Measurements from ENCODE around the gene CNOT4.
"Not testable (repeated sequence)": the region's sequence is repeated elsewhere in the genome, so short reads cannot be mapped to it uniquely, and the experiment has no call there.

The CNOT4 gene

DNA sequence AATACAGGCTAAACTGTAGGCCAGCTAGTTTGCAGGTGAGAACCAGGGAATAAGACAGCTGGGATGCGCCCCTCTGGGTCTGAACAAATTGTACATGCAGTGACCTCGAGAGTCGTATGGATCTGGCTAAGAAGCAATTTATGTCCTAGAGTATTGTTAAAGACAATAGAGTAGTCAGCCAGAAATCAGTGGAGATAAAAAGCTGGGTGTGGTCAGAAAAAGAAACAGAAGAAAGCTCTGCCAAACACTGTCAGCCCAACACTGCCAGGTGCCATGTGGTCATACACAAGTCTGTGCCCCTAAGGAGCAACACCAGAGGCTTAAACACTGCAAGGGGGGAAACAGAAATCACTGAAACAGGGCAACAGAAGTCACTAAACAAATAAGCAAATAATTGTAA lies 62.2 kb downstream of the CNOT4 start:
- DNase-seq, result no peak

DNA sequence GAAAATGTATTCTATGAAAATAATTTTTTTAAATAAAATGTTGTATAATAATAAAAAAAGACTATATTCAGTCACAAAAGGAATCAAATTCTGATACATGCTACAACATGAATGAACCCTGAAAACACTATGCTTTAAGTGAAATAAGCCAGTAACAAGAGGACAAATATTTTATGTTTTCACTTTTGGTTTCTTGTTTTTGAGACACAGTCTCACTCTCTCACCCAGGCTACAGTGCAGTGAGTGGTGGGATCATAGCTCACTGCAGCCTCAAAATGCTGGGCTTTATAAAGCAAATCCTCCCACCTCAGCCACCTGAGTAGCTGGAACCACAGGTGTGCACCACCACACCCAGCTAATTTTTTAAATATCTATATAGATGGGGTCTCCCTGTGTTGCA lies 64.2 kb downstream of the CNOT4 start:
- DNase-seq, result no peak

DNA sequence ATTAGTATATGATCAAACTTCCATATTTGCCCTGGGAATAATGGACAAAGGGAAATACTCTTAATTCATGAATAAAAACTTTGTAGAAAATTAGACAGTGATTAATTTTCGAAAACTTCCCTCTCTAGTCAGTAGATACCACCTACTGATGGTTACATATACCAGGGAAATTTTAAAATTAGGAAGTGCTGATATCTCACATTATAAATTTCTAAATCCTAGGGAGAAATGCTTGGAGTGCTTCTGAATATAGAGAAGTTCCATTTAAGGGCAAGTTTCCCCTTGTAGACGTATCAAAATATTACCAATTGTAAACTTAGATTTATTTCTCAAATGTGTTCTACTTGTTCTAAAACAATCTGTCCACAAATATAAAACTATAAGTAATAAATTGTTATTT lies 64.6 kb downstream of the CNOT4 start:
- not testable (repeated sequence) for DNase-seq

DNA sequence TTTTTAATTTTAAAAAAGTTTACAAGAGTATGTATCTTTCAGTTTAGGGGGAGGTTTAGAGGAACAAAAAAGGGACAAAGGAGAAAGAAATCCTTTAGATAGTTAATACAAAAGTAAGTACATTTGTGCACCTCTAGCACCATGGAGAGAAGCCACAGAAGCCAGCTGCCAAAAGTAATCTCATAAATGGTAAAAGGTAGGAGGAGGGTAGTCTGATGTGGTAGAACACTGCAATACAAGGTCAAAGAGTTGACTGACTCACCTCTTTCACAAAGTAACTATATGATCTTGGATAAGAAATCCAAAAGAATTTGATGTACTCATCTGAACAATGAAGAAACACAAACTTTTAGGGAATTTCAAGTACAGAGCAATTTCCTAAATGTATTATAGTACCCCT lies 68.1 kb downstream of the CNOT4 start:
- no peak for DNase-seq

DNA sequence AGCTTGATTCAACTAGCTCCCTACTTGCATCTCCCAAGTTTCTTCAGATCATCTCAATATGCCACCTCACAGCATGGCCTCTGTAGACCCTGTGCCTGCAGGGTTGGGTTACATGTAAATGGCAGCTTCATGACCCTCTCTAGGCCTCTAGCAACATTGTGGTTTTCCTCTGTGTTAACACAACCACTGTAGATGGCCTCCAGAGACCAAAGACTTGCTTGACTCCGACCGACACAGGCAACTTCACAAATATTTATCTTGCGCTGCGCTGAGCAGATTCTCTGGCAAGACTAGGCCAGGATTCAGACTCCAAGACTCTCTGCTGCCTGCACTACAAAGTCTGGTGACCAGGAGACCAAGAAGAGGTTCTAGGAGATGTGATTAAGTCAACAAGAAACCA lies 75.9 kb downstream of the CNOT4 start:
- no peak for DNase-seq

DNA sequence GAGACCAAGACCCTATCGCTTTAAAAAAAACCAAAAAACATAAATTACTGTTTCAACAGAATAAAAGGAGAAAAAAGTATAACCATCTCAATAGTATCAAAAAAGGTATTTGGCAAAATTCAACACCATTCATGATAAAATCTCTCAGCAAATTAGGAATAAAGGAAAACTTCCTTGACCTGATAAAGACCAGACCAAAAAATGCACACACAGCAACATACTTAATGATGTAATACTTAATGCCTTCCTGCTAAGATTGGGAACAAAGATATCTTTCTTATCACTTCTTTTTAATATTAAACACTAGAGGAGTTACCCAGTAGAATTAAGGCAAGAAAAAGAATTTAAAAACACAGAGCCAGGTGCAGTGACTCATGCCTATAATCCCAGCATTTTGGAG lies 79.3 kb downstream of the CNOT4 start:
- no peak for DNase-seq

DNA sequence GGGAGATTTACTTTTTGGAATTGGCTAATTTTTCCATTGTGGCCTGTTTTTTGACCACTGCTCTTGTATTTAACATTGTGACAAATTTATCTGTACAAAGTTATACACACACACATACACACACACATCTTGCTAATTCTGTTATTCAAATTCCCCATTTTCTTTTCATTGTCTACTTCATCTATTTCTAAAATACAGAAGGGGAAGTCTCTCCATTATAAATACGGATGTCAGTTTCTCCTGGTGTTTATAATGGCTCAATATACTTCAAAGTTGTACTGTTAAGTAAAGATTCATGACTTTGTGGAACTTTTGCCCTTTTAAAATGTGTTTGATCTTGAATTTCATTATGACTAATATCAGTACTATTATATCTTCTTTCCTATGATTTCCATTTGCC lies 81.0 kb downstream of the CNOT4 start:
- no peak for DNase-seq

DNA sequence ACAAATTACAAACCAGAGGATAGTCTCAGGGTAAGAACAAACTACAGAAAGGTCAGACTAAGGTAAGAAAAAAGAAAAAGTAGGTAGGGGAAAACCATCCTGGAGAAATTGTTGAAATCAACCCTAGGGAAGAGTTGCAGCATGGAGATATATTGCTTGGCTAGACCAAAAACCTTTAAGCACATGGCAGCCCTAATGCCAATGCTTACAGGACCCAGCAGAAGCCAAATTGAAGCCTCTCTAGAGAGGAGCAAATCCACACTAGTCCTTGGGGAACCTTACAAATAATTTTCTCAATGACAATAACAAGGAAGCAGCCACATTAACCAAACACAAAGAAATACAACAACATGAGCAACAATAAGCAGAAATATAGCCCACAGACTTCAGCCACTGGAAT lies 81.9 kb downstream of the CNOT4 start:
- no peak for DNase-seq

DNA sequence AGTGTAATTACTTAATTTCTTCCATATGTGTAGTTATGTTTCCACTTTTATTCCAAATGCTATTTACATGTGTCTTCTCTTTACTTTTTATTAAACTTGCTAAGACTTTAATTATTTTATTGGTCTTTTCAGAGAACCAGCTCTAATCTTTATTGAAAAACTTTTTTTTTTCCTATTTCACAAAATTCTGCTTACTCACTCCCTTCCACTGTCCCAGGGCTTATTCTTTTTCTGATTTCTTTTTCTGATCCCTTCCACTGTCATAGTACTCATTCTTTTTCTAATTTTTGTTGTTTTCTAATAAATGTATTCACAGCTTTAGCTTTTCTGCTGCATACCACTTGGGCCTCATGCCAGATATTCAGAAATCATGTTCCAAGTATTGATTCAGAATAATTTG lies 82.7 kb downstream of the CNOT4 start:
- DNase-seq, result no peak

DNA sequence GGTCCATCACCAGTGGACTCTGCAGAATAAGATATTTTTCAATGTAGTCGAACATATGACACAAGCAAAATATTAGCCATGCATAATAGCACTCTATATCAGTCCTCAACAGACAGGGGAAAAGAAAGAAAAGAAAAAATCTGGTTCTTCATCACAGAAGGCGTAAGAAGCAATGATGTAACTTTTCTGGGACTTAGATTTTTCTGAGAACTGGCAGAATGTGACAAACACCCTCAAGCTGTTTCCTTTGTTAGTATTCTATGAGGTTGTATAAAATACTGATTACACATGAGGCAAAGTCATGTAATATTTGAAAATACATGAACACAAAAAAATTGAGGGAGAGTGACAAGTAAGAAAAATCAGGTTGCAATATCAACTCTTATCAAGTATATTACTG lies 84.9 kb downstream of the CNOT4 start:
- DNase-seq, result no peak

DNA sequence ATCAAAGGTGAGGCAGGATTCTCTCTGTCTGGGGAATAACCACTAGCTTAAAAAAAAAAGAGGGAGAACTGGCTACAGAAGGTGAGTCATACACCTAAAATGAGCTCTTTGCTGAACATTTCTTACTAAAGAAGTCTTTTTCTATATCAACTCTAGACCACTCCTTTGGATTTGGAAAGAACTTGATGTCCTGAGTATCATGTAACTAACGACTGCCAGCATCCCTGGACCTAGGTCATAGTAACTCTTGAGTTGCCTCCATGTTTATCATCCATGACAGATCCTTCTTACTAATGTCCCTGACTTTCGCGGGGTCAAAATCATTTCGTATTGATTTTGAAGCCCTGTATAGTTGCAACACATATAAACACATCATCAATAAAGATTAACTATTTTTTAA lies 89.1 kb downstream of the CNOT4 start:
- no peak for DNase-seq

DNA sequence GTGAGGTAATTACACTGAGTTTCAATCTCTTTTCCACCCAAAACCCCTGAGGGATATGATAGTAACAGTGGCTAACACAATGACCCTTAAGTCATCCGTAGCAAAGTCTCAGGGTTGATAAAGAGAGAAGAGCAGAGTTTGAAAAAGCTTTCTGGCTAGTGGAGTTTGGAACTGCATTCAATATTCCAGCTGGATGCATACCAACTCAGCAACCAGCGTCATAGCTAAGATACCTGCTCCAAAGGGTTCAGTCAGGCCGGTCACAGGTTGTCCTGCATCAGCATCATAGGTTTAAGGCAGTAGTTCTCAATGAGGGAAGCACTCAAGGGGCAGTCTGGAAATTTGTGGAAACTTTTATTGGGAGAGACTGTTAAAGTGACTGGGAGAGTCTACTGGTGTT lies 93.5 kb downstream of the CNOT4 start:
- DNase-seq, result no peak

DNA sequence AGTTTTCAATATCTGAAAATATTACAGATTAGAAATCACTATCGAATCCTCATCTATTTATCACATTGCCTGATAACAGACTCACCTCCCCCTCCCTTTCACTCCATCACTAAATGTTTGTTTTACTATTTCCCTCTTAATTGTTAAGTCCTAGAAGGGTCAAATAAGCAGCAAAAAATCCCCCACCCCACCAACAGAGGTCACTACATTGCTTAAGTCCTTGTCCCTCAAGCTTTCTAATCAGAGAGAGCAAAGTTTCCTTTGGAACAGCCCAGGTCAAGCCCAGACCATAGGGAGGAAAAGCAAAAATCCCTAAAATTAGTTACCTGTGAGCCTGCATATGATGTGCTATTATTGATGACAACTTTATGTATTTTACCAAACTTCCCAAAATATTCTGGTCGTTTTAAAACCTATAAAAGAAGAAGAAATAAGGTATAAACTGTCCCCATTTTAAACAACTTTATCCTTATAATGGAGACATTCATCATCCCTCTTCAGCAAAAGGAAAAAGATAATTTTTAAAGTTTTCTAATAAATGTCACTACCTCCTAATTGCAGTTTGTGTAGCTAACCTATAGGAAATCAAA lies 95.0 kb downstream of the CNOT4 start:
- DNase-seq, result peak; percentile 32

DNA sequence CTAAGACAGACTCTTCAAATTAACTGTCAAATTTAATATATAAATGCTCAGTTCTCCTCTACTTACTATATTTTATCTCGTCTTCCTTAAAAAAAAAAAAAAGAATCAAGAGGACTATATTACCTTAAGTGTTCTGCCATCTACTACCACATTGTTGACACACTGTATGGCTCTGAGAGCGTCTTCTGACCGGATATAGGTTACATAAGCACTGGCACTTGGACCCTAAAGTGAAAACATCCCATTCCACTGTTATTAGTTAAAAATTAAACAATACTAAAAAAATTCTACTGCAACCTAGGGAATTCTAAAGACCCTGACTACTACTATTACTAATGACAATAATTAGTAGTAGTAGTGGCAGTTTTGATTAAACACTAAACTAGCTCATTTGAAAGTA lies 95.7 kb downstream of the CNOT4 start:
- no peak for DNase-seq

DNA sequence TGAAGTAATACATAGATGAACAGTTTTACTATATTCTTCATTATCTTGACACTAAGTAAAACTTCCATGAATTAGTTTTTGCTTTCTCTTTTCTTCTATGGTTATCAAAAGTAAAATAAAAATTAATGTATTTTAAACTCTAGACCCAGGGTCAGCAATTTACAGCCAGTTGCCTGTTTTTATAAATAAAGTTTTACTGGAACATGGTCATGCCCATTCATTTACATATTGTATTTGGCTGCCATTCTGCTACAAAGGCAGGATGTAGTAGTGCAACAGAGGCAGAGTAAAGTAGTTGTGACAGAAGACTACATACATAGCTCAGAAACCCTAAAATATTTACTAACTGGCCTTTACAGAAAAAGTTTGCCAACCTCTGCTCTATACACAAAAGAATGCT lies 98.8 kb downstream of the CNOT4 start:
- no peak for DNase-seq

DNA sequence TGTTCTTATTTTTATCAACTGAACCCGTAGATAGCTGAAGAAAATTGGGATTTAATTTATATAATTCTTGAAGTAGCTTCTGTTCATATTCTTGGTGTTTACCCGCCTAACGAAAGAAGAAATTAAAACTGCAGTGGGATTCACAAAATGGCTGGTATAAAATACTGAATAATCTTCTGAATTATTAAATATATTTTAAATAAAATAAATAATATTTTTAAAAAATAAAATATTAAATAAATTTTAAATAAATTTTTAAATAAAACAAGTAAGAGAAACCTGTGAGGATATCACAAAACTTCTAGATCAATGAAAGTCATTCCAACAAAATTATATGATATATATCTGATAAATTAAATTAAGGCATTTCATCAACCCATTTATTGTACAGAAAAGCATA lies 99.4 kb downstream of the CNOT4 start:
- DNase-seq, result no peak

DNA sequence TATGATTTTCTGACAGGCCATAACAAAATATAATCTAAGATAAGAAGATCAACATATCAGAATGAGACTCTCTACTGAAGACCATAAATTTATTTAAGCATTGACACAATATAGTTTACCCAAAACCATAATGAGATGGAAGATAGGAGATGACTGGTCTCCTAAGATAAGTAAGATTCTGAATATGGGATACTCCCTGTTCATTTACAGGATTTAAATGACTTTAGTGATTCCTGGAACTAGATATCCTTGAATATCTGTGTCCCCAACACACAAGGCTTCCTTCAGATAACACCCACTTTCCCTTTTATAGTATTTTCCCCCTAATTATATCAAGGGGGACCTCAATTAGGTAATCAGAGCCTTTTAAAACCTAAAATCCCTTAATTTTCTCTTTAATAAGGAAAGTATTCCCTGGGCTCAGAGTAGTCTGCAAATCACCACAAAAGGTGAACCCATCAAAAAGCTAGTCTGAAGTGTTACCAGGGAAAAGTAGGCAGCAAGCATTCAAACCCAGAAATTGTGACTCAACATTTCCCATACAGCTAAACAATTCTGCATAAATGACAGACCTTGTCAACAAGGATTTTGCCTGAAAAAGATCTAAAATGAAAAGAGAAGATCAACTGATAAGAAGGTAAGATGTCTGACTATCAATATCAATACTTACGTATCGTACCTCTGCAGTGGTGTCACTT lies 99.9 kb downstream of the CNOT4 start:
- peak; percentile 18 for DNase-seq

DNA sequence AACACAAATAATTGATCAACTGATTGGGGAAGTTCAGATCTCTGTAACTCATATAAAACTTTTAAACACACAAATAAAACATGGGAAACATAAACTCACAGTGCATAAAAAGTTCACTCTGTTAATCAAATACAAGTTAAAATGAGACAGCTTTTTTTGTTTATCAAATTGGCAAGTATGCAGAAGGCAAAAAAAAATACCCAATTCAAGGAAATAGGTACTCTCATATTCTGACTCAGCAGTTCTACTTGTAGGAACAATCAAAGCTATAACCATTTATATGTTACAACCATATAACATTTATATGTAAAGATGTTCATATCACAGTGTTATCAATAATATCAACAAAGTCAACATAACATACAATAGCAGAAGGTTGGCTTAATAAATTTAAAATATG lies 102.0 kb downstream of the CNOT4 start:
- no peak for DNase-seq

DNA sequence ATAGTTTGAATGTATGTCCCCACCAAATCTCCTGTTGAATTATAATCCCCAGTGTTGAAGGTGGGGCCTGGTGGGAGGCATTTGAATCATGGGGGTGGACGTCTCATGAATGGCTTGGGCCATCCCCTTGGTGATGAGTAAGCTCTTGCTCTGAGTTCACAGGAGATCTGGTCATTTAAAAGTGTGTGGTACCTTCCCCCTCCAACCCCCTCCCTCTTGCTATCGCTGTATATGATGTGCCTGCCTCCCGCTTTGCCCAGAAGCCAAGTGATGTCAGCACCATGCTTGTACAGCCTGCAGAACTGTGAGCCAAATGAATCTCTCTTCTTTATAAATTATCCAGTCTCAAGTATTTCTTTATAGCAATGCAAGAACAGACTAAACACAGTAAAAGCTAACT lies 103.0 kb downstream of the CNOT4 start:
- DNase-seq, result no peak

DNA sequence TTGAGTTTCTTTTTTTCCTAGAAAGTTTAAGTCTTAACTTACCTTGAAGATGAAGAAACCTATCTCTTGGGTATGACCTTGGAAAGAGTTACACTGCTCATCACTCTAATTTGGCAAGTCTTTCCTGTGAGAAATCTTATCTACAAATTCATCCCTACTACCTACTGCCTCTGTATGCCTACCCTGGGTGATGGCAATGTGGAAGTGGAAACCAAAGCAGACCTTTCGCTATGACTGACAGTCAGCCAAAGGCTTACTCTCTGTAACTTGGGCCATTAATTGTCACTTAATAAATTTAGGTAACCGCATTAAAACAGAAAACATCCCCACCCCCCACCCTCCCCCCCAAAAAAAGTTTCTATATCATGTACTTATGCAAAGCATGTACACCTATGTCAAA lies 103.9 kb downstream of the CNOT4 start:
- DNase-seq, result no peak

DNA sequence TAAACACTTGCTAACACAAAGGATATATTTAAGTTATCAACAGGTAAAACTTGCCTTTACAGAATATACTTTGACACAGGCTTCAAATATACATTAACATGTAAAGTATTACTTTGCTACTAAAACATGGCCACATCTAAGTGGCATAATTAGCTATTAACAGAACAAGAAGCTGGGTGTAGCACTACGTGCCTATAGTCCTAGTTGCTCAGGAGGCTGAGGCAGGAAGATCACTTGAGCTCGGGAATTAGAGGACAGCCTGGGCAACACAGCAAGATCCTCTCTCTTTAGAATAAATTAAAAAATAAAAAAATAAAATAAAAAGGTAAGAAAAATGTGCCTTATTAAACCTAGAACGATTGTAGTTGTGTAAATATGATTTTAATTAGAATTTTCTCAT lies 106.6 kb downstream of the CNOT4 start:
- no peak for DNase-seq

DNA sequence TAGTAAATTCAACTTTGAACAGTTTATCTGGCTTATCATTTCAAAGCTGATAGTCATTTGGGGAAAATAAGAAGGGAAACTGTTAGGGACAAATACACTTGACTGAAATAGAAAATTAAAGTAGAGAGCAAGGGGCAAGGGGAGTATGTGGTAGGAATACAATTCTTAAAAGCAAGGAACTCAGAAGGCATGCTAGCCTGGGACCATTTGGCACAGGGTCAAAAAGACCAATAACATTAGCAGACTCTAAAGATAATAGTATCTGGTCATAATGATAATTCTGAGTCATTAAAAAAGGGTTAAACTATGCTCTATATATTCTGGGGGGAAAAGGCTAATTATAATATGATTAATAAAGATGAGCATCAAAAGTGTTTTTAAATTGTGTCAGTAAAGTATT lies 112.2 kb downstream of the CNOT4 start:
- DNase-seq, result no peak

DNA sequence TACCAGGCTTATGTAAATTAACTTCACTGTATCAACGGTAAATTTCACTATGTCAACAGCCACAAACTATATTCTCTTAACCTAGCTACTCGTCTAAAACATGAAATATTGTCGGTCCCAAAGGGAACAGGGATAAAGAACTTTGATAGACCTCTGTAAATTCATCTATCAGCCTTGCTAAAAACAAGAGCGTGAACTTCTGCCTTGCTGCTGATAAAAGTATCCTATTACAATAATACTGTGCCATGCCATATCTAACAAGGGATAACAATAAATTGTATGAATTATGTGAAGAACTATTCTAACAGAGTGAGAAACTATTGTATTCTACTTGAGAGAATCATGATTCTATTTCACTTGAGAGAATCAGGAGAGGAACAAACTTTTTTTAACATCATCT lies 117.2 kb downstream of the CNOT4 start:
- no peak for DNase-seq

DNA sequence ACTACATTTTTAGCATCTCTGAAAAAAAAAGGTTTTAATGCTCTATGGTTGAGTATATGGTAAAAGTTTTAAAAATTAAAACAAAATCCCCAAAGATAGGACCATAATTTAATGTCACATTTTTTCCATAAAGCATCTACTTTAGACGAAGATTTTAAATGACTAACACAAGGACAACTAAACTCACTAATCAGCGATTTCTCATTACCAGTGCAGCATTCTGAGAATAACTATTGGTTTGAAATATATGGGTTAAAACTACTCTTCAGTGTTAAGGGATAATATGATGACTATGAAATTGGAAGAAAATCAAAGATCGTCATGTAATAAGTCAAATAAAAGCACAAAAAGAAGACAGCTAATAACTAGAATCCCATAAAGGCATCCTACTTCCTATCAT lies 118.4 kb downstream of the CNOT4 start:
- no peak for DNase-seq

DNA sequence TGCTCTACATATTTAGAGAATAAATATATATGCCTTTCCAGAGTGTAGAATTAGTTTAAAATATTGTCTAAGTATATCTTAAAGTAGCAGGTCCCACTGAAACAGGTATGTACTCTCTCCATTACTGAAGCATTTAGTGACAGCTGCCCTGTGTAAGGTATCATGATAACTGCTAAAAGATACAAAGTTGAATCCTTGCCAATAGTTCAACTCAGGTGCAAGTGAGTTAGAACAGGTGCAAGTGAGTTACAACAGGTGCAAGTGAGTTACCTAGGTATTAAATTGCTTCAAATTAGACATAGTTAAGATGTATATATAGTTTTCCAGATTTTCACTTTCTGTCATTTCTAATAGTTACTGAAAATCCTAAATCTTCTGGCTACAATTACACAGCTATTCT lies 119.1 kb downstream of the CNOT4 start:
- DNase-seq, result no peak

Data from activated CD4-positive, alpha-beta T cell treated with anti-CD3 and anti-CD28 coated beads, Interleukin-10, Interleukin-2, amounts not matched to agents 100 ng/mL and 50 ng/mL, durations not matched to agents 16 hours and 8 hours (primary cell).